Retinal pigment epithelial cell (primary cell): ENCODE results near the gene SLC13A4.

Source experiments
- DNase-seq: peaks from one replicate; pipeline ENCODE4 v3.0.0-alpha.2; 2010; ENCODE audit warnings: low read depth
- H3K4me3 ChIP-seq: 2 replicates; pipeline ENCODE4 v1.5.1; 2011; ENCODE audit warnings: mild to moderate bottlenecking, low read length, control low read depth, moderate library complexity
- TF ChIP-seq, protein P1 (sequence below): conservative IDR thresholded peaks from 2 replicates; pipeline ENCODE4 v1.5.1; 2011; ENCODE audit warnings: low read depth, low read length, control low read depth, inconsistent platforms

The SLC13A4 gene

DNA sequence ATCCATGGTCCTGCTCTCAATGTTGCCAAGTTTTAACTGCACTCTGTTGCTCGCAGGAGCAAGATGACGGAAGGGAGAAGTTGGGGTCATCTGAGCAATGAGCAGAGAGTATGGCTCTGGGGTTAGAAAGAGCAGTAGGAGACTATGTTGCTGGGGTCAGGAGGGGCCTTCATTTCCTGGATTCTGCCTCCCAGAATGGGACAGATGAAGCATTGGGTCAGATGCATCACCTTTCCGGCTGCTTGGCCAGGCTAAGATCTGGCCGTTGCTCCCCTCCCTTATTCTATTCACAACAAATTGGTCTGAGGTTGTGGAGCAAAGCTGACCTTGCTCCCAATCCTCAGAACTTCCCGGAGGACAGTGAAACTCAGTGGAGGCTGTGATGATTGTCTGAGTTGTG, 43.3 kb downstream of the SLC13A4 start:
- TF ChIP-seq, protein P1, sequence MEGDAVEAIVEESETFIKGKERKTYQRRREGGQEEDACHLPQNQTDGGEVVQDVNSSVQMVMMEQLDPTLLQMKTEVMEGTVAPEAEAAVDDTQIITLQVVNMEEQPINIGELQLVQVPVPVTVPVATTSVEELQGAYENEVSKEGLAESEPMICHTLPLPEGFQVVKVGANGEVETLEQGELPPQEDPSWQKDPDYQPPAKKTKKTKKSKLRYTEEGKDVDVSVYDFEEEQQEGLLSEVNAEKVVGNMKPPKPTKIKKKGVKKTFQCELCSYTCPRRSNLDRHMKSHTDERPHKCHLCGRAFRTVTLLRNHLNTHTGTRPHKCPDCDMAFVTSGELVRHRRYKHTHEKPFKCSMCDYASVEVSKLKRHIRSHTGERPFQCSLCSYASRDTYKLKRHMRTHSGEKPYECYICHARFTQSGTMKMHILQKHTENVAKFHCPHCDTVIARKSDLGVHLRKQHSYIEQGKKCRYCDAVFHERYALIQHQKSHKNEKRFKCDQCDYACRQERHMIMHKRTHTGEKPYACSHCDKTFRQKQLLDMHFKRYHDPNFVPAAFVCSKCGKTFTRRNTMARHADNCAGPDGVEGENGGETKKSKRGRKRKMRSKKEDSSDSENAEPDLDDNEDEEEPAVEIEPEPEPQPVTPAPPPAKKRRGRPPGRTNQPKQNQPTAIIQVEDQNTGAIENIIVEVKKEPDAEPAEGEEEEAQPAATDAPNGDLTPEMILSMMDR: no peak
- DNase-seq: no peak
- no peak overlapping the region for H3K4me3 ChIP-seq

DNA sequence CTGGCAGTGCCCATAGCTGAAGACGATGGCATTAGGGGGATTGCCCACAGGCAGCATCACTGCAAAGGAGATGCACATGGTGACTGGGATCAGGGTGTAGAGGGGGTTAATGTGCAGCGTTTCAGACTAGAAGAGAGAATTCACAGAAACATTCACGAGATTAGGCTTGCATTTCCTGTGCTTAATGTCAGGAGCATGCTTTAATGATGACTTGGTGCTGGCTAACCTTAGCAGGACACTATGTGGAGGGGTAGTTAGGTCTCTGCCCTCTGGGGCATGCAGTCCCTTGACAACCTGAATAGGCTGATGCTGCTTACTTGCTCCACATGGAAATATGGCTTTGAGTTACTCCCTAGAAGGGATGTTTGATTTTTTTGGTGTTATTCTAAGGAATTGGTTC, 43.9 kb downstream of the SLC13A4 start:
- TF ChIP-seq, protein P1: no peak
- no peak overlapping the region for H3K4me3 ChIP-seq
- no peak for DNase-seq

DNA sequence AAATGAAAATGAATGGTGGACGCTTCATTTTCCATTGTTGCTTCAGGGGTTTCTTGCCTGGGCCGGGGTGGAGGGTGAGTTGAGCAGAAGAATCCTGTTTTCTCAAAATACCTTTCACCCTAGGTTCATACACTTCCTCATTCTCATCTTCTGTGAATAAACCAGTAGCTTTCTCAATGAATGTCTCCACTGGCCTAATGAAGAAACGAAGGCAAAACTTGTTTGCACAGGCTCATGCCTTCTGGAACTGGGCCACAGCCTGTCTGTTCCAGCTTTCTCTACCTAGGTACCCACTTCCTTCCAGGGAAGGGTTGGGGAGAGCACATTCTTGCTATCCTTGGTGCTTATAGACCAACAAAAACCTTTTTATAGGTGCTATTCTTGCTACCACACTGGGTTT, 44.4 kb downstream of the SLC13A4 start:
- no peak overlapping the region for H3K4me3 ChIP-seq
- DNase-seq: no peak
- TF ChIP-seq, protein P1: no peak

DNA sequence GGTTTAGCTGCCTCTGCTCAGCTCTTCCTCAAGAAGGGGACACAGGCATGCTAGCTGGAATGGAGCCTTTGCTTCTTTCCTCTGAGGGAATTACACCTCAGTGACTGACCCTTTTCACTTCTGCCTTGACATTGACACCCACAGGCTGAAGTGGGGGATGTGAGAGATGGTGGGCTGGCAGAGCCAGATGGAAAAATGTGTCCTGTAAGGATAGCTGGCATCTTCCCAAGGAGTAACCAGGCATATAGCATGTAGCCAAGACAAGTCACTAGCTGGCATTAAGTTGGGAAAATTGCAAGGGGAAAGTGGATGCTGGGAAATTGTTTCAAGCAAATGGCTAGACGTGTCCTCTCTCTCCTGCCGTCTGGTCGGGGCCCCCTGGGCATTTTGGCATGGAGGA, 45.8 kb downstream of the SLC13A4 start:
- TF ChIP-seq, protein P1: no peak
- H3K4me3 ChIP-seq: no peak overlapping the region
- no peak for DNase-seq

DNA sequence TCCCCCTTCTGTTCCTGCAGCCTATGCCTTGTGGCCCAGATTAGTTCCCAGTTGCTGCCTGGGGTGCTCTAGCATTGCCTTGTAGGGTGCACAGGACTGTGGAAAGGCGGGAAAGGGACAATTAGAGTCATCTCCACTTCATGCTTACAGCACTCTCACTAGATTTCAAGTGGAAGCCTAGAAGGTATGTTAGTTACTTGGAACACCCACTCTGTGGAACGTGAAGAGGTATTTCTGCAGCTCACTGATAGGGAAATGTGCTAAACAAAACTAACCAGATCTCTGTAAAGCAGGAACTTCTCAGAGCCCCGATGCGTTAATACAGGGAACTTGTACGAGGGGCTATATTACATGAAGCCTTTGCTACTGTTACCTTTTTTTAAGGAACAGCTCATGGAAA, 46.2 kb downstream of the SLC13A4 start:
- H3K4me3 ChIP-seq: no peak overlapping the region
- TF ChIP-seq, protein P1: no peak
- no peak for DNase-seq

DNA sequence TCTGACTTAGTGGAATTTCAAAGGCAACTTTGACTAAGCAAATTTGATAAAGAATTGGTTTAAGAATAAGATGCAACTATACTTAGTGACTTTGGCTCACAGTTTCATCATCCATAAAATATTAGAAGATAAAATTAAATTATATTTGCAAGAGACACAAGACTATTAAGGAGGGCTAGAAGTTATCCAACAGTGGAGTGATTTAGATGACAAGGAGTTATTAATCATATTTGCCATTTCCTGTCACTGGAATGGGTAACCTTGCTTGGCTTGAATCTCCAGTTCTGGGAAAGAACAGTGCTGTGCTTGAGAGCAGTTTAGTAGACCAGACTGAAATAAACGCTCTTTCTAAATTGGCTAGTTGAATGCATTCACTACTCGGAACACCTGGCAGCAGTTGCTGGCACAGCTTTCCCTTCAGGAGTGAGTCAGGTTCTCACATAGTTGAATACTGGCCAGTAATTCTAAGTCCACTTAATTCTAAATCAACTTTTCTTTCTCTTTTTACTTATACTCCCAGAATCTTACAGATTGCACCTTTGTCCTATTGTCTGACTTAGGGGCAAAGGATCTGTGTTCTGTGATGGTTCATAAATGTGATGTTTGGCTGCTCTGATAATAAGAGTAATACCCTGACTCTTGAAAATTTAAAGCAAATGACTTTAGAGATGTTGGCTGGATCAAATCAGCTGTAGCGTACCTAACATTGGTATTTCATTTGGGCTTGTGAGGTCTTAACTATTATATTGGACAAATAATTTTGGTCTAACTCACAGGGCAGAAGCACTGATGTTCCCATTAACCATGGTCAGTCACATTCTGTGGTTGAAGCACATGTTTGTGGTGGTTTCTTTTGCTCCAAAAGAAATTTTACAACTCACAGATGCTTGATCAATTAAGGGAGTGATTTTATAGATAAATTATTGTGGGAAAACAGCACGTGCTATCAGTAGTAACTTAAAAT, 49.1 kb downstream of the SLC13A4 start:
- TF ChIP-seq, protein P1: no peak
- peak; percentile 89 for DNase-seq
- H3K4me3 ChIP-seq: no peak overlapping the region

DNA sequence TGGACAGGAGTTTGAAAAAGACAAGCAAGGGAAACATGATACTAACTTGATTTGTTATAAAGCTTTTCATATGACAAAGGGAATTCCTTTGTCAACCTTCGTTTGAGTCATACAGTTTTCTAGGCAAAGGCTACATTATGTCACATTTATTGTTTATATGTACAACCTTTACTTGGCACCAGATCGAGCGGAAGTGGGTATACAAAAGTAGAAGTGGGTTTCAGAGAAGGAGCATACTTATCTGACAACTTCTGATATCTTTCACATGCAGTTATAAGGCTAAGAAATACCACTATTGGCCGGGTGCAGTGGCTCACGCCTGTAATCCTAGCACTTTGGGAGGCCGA, 54.7 kb downstream of the SLC13A4 start:
- TF ChIP-seq, protein P1: no peak
- H3K4me3 ChIP-seq: no peak overlapping the region
- no peak for DNase-seq
